Gastroesophageal sphincter (tissue), 3 donors: Measurements from ENCODE around the gene PLCB1.

Experiments used
- POLR2A ChIP-seq, 2 donors: fragments of 450-650 bp; IDR thresholded peaks; one replicate each; pipeline ENCODE4 v1.6.1; 2017; ENCODE audit warnings: antibody characterized with exemption in 2 of 2, mild to moderate bottlenecking in 2 of 2, moderate library complexity in 1 of 2
- POLR2AphosphoS5 ChIP-seq: sonication (generic); formaldehyde crosslinking; IDR thresholded peaks from one replicate; pipeline ENCODE4 v1.6.1; 2017; ENCODE audit warnings: antibody characterized with exemption
- TF ChIP-seq, protein P1 (sequence below), 4 experiments: fragments of 200-600 bp in 2 of 4; fragments of 450-650 bp in 2 of 4; sonication (generic) in 1 of 4; IDR thresholded peaks; one replicate each; pipeline ENCODE4 v1.5.1; 2017 to 2019; ENCODE audit warnings: antibody characterized with exemption in 4 of 4, mild to moderate bottlenecking in 2 of 4, moderate library complexity in 2 of 4

DNA sequence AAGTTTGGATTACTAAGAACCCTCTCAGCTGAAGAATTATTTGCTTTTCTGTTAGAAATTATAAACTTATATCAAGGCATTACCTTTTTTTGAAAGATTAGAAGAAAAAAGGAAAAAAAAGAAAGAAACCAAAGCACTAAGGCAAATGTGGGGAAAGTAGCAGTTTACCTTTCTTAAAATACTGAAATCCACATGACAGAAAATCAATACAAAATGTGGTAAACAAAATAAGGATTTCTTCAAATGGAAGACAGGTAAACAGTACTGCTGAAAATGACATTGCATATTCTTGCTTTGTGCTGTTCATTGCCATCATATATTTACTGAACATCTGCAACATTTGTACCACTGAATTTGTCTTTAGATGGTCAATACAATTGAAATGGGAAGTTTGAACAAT lies 525.6 kb downstream of the PLCB1 start:
- TF ChIP-seq, protein P1, sequence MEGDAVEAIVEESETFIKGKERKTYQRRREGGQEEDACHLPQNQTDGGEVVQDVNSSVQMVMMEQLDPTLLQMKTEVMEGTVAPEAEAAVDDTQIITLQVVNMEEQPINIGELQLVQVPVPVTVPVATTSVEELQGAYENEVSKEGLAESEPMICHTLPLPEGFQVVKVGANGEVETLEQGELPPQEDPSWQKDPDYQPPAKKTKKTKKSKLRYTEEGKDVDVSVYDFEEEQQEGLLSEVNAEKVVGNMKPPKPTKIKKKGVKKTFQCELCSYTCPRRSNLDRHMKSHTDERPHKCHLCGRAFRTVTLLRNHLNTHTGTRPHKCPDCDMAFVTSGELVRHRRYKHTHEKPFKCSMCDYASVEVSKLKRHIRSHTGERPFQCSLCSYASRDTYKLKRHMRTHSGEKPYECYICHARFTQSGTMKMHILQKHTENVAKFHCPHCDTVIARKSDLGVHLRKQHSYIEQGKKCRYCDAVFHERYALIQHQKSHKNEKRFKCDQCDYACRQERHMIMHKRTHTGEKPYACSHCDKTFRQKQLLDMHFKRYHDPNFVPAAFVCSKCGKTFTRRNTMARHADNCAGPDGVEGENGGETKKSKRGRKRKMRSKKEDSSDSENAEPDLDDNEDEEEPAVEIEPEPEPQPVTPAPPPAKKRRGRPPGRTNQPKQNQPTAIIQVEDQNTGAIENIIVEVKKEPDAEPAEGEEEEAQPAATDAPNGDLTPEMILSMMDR (IDR thresholded peaks at IDR 0.05) = no peak
- TF ChIP-seq POLR2A (IDR thresholded peaks at IDR 0.05) = no peak
- TF ChIP-seq POLR2AphosphoS5 = no peak
